Frontal cortex (tissue), 4 donors: Measurements from ENCODE around the gene YWHAB. TPM values are rescaled to one million over a fixed set of nuclear protein-coding genes. Genes with fewer than 3 reads are reported as not detected.
"Not testable (repeated sequence)": the region's sequence is repeated elsewhere in the genome, so short reads cannot be mapped to it uniquely, and the experiment has no call there.

Experiments
- DNase-seq, 2 donors: peaks; one replicate each; pipeline ENCODE4 v3.0.0; 2012; ENCODE audit warnings: low spot score in 2 of 2
- FAIRE-seq: peaks from 2 replicates; lab custom pipeline; 2012; peaks lifted over from hg19 to GRCh38; lab: Jason Lieb, UNC
- total RNA-seq: library from RNA; depleted of rRNA; stranded (reverse); fragments of >200 nt; gene quantifications from one replicate; pipeline ENCODE4 v1.2.3, GENCODE V29; 2014
- donor health status: control.
- donor health status: control.
- donor health status: control.

YWHAB gene
- total RNA-seq, 1 donor from 2014 or later = 148 TPM

GRCh38 chr20:44864493-44864892, 21.0 kb upstream of the YWHAB start:
- not testable (repeated sequence) for FAIRE-seq, DNase-seq

- no peak for DNase-seq
- FAIRE-seq = no peak
Measured at GRCh38 chr20:44866703-44867335, 18.7 kb upstream of the YWHAB start.

GRCh38 chr20:44869471-44869870, 16.0 kb upstream of the YWHAB start:
- no peak for FAIRE-seq
- no peak for DNase-seq

GRCh38 chr20:44882360-44882759, 3.1 kb upstream of the YWHAB start:
- DNase-seq, FAIRE-seq: not testable (repeated sequence)

GRCh38 chr20:44883214-44883902, 2.1 kb upstream of the YWHAB start:
- FAIRE-seq (no peak), DNase-seq (no peak)

- DNase-seq (no peak), FAIRE-seq (no peak)
Measured at GRCh38 chr20:44884907-44885391, 556 bp upstream of the YWHAB start.

GRCh38 chr20:44886266-44886651, 754 bp downstream of the YWHAB start:
- no peak for DNase-seq
- no peak for FAIRE-seq

GRCh38 chr20:44886828-44887227, 1.3 kb downstream of the YWHAB start:
- FAIRE-seq = no peak
- no peak for DNase-seq

- DNase-seq (no peak), FAIRE-seq (no peak)
Measured at GRCh38 chr20:44887466-44887865, 2.0 kb downstream of the YWHAB start.

GRCh38 chr20:44888226-44889103, 3.0 kb downstream of the YWHAB start:
- DNase-seq (no peak), FAIRE-seq (no peak)

GRCh38 chr20:44891826-44892225, 6.3 kb downstream of the YWHAB start:
- FAIRE-seq (no peak), DNase-seq (no peak)

- DNase-seq (no peak), FAIRE-seq (no peak)
Measured at GRCh38 chr20:44894959-44895358, 9.5 kb downstream of the YWHAB start.

GRCh38 chr20:44896583-44896982, 11.1 kb downstream of the YWHAB start:
- DNase-seq (no peak), FAIRE-seq (no peak)

- FAIRE-seq (no peak), DNase-seq (no peak)
Measured at GRCh38 chr20:44897133-44897532, 11.6 kb downstream of the YWHAB start.

- FAIRE-seq (no peak), DNase-seq (no peak)
Measured at GRCh38 chr20:44900231-44900854, 14.8 kb downstream of the YWHAB start.

- DNase-seq = peak in 1 of 2 donors; percentile 33
- no peak for FAIRE-seq
Measured at GRCh38 chr20:44901974-44902373, 16.5 kb downstream of the YWHAB start.

GRCh38 chr20:44904377-44904776, 18.9 kb downstream of the YWHAB start:
- DNase-seq (no peak), FAIRE-seq (no peak)

- FAIRE-seq (no peak), DNase-seq (no peak)
Measured at GRCh38 chr20:44908987-44909871, 23.7 kb downstream of the YWHAB start.
